H1 (cell line): ENCODE data around the gene RNU7-1. TPM values are rescaled to one million over a fixed set of nuclear protein-coding genes. Genes with fewer than 3 reads are reported as not detected.

Experiments
- EGR1 ChIP-seq: IDR thresholded peaks from 2 replicates; pipeline ENCODE4 v1.6.1; 2011; ENCODE audit warnings: low read depth, low read length, borderline replicate concordance
- POLR2AphosphoS5 ChIP-seq: IDR thresholded peaks from 2 replicates; pipeline ENCODE4 v1.6.1; 2011; ENCODE audit warnings: low read depth, low read length
- SP4 ChIP-seq: IDR thresholded peaks from 2 replicates; pipeline ENCODE4 v1.6.1; 2012; ENCODE audit warnings: low read length, inconsistent platforms
- polyA plus RNA-seq, 7 experiments: library from polyadenylated mRNA; depleted of rRNA in 3 of 7; stranded (reverse) in 5 of 7; unstranded in 2 of 7; fragments of >200 nt in 5 of 7; fragments of 200-250 nt in 2 of 7; gene quantifications; 1 replicate in 5 of 7; 2 replicates in 1 of 7; 4 replicates in 1 of 7; pipeline versions ENCODE4 v1.2.1 to v1.2.3, GENCODE V29; 2011 to 2013; ENCODE audit warnings: missing spikeins in 2 of 7, mixed read lengths in 2 of 7
- total RNA-seq: library from RNA; stranded (reverse); fragmentation: NEBNext Ultra II Directional; extraction: Animal tissue kit (Norgen Biotek cat#: 25700); gene quantifications from 2 replicates; pipeline ENCODE4 v1.2.1, GENCODE V29; 2021
- TF ChIP-seq, protein P1 (sequence below), 3 experiments: IDR thresholded peaks; 1 replicate in 2 of 3; 2 replicates in 1 of 3; pipeline versions ENCODE4 v1.5.1 to v1.6.1; 2011; ENCODE audit warnings: low read length in 3 of 3, mild to moderate bottlenecking in 3 of 3, inconsistent platforms in 2 of 3, low read depth in 1 of 3, moderate library complexity in 1 of 3; ENCODE audit not compliant: insufficient read depth in 1 of 3; ENCODE audit errors: control extremely low read depth in 1 of 3

RNU7-1 gene
- total and polyA plus RNA-seq, 2 of the 8 experiments (the other 6 are each of a cell fraction or from before 2014, with no cell fraction given) = not detected

DNA sequence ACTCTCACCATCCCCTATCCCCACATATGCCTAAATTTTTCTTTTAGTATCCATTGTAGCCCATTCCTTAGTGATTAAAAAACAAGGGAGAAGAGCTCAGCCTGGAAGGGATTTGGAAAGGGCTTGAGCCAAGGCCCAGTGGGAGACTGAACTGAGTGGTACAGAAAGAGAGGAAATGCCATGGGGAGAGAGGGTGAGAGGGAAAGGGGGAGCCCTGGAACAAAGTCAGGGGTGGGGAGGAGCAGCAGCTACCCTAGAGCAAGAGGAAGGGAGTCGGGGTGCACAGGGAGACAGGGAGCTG is 18.4 kb upstream of the RNU7-1 start (continued):
- TF ChIP-seq, protein P1, sequence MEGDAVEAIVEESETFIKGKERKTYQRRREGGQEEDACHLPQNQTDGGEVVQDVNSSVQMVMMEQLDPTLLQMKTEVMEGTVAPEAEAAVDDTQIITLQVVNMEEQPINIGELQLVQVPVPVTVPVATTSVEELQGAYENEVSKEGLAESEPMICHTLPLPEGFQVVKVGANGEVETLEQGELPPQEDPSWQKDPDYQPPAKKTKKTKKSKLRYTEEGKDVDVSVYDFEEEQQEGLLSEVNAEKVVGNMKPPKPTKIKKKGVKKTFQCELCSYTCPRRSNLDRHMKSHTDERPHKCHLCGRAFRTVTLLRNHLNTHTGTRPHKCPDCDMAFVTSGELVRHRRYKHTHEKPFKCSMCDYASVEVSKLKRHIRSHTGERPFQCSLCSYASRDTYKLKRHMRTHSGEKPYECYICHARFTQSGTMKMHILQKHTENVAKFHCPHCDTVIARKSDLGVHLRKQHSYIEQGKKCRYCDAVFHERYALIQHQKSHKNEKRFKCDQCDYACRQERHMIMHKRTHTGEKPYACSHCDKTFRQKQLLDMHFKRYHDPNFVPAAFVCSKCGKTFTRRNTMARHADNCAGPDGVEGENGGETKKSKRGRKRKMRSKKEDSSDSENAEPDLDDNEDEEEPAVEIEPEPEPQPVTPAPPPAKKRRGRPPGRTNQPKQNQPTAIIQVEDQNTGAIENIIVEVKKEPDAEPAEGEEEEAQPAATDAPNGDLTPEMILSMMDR (IDR thresholded peaks at IDR 0.05; ENCODE audit: control extremely low read depth in 1 of 3, insufficient read depth in 1 of 3, low read depth in 1 of 3, low read length in 3 of 3) = no peak
- 0 out of 2 replicates have a peak, but pooled peaks have one; percentile 9 for TF ChIP-seq EGR1
- TF ChIP-seq SP4 = no peak
- no peak for TF ChIP-seq POLR2AphosphoS5
